Posterior cingulate gyrus (tissue), 11 donors: Measurements from ENCODE around the gene SOAT2.
A peak's percentile ranks its signal among the peaks of the same experiment; 100 is the strongest.

Experiments used
- DNase-seq, 10 donors: peaks; one replicate each; pipeline versions ENCODE4 v3.0.0 to v3.0.0-alpha.2; 2020 to 2021; ENCODE audit warnings: mixed read lengths in 3 of 10
- intact Hi-C: fragments of 100-400 bp; cut with DNase I; formaldehyde crosslinking; loops from one replicate; pipeline ENCODE4 v1.15.1; 2023

The SOAT2 gene

GRCh38 chr12:53063708-53064612 lies 39.3 kb upstream of the SOAT2 start:
- intact Hi-C loops = no loop called here
- DNase-seq = peak in 3 of 10 donors; percentile 53 to 76 (median 76)

- intact Hi-C loops = loop anchor here (5.0 kb wide), 2 partner anchors 117 to 132 kb away; partner anchors contain the start of genes CSAD and ZNF740
- peak in 2 of 10 donors; percentile 33 to 52 for DNase-seq
Observed at GRCh38 chr12:53064613-53065436, 38.5 kb upstream of the SOAT2 start.

- intact Hi-C loops = loop anchor here (5.0 kb wide), 2 partner anchors 117 to 132 kb away; partner anchors contain the start of genes CSAD and ZNF740
- DNase-seq = peak in 3 of 10 donors; percentile 50 to 65 (median 58)
Observed at GRCh38 chr12:53065470-53065869, 37.8 kb upstream of the SOAT2 start.

GRCh38 chr12:53065975-53066931 lies 37.0 kb upstream of the SOAT2 start:
- intact Hi-C loops = loop anchor here (1.0 to 5.0 kb wide), 3 partner anchors 33 to 131 kb away; partner anchors contain the start of genes CSAD and ZNF740

DNA sequence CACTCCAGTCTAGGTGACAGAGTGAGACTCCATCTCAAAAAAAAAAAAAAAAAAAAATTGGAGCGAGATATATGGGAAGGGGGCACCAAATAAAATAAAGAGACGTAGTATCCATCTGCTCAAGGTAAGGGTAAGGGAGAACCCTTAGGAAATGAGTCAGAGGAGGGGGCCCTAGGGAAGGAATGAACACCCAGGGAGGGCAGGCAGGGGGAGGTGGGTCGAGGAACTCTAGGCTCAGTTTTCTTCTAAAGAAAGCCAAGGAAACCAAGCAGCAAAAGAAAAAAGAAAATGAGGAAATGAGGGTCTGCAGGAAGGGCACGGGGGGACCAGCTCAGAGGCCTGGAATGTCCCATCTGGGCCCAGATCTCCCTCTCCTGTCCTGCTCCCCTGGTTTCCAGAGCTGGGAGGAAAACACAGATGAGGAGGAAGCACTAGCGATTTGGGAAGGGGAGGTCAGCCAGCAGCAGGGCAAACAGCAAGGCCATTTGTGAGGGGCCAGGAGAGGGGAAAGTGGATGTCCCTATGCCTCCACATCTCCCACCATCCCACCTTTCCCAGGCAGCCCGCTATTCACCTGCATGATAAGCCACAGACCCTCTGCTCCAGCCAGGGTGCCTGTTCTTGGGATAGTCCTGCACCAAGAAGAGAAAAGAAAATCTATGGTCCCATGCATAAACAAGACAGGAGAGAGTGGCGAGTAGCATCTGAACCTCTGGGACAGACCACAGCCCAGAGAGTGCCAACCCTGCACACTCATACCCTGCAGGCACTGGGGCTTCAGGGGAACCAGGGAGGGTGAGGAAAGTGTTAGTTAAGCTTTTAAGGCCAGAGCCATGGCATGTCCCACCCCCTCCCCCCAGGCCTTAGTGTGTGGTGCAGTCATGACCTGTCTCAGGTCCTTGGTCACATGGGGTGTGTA lies 36.0 kb upstream of the SOAT2 start:
- intact Hi-C loops = loop anchor here (5.0 kb wide), 2 partner anchors 115 to 130 kb away; partner anchors contain the start of genes CSAD and ZNF740
- DNase-seq = peak in 2 of 10 donors; percentile 4 to 70

More at GRCh38 chr12:53065975-53066931, 37.0 kb upstream of the SOAT2 start:
- peak in 9 of 10 donors; percentile 65 to 96 (median 81) for DNase-seq

DNA sequence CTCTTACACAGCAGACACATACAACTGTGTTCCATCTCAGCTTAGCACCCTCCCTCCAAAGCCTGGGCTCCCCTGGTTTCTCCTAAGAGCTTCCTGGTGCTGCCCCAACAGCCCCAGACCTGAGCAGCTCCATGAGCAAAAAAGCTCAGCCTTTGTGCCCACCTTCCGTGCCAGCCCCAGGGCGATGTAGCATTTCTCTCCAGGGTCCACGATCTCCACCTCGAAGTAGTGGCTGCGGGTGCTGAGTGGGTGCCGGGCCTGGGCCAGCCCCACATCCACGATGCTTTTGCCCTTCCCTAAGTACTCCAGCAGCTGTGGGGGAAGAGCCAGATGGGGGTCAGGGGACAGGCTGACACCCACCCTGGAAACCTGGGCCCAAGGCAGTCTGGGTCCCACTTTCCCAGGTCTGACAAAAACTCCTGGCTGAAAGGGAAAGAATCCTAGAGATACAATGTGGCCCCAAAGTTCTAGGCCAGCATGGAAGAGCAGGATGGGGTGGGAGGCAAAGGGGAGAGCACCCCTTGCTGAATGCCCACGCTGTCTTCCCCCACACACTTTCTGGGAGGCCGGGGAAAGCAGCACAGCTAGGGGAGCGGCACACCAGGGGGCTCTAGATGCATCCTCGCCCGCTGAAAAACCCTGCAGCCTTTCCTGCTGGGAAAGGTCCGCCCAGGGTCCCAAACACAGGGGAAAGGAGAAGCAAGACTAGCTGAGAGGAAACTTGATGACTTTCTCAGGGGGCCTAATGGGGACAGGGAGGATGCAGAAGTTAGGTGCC lies 35.1 kb upstream of the SOAT2 start:
- DNase-seq = peak in 3 of 10 donors; percentile 46 to 63 (median 55)
- intact Hi-C loops = loop anchor here (5.0 kb wide), 2 partner anchors 114 to 129 kb away; partner anchors contain the start of genes CSAD and ZNF740

GRCh38 chr12:53068811-53069585 lies 34.3 kb upstream of the SOAT2 start:
- peak in 3 of 10 donors; percentile 47 to 62 (median 50) for DNase-seq
- intact Hi-C loops = loop anchor here (5.0 kb wide), 2 partner anchors 113 to 128 kb away; partner anchors contain the start of genes CSAD and ZNF740

DNA sequence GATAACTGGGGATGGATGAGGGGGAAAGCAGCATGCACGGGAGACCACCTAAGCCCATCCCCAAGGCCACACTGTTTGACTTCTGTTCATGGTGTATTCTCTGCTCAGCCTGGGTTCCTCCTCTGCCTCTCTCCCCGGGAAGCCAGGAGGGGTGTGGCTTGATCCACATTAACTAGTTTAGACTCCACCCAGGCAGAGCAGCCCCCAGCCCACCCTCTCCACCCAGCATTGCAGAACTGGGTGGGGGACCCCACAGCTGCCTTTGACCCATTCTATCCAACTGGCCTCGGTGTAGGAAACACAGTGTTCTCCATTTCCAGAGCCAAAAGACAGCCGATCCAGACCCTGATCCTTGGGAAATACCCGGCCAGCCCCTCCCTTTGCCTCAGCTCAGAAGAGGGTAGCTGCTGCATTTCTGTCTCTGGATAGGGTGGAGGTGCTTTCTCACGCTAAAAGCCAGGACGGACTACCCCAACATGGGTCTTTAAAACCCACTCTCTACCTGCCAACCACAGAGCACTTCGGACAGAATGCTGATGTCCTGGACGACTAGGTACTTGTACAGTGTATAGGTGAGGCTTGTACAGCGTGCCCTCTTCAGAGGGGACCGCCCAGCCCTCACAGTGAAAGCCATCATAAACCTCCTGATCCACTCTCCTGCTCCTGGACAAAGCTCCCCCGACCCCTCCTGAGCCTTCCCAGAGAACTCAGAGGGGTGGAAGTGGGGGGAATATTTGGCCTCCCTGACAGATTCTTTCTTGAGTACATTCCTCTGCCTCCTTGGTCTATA lies 33.5 kb upstream of the SOAT2 start:
- intact Hi-C loops = loop anchor here (5.0 kb wide), 2 partner anchors 112 to 127 kb away; partner anchors contain the start of genes CSAD and ZNF740
- peak in 2 of 10 donors; percentile 33 to 55 for DNase-seq

GRCh38 chr12:53070877-53071492 lies 32.3 kb upstream of the SOAT2 start:
- peak in 1 of 10 donors; percentile 53 for DNase-seq
- intact Hi-C loops = no loop called here

DNA sequence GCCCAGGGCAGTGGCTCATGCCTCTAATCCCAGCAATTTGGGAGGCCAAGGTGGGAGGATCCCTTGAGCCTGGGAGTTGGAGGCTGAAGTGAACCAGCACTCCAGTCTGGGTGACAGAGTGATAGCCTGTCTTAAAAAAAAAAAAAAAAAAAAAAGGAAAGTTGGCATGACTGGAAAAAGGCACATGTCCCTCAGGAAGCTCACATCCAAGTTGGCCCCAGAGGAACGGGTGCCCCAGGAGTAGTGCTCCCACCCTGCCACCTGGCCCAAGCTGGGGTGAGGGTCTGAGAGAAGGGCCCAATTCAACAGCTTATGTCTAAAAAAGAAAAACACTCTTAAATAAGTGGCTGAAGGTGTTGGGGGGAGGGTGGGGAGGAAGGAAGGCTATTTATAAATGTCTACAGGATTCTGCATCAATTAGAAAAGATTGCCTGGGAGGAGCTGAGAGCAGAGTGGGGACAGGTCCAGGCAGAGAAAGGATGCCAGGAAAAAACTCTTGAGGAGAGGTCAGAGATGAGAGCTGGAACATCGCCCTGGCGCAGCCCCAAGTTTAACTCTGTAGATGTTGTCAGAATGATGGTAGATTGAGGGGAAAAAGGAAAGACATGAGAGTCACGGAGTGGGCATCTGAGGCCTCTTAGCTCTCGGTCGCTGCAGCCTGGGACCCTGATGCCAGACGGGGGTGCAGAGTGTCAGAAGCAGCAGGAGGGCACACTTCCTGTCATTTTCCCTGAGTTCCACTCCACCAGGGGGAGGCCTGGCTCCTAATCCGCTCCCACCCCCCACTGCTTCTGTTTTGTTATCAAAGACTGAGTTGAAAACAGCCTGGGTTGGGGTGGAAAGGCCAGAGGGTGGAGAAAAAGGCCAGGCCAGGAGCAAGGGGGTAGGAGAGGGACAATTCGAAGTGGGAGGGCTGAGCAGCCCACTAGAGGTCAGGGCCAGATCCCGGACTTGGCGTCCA lies 31.4 kb upstream of the SOAT2 start:
- intact Hi-C loops = no loop called here
- peak in 1 of 10 donors; percentile 74 for DNase-seq

- peak in 1 of 10 donors; percentile 43 for DNase-seq
- intact Hi-C loops = no loop called here
Observed at GRCh38 chr12:53073881-53074280, 29.4 kb upstream of the SOAT2 start.

- intact Hi-C loops = no loop called here
- peak in 1 of 10 donors; percentile 53 for DNase-seq
Observed at GRCh38 chr12:53074283-53074998, 28.8 kb upstream of the SOAT2 start.

GRCh38 chr12:53074999-53075370 lies 28.3 kb upstream of the SOAT2 start:
- intact Hi-C loops = no loop called here
- DNase-seq = peak in 1 of 10 donors; percentile 34

DNA sequence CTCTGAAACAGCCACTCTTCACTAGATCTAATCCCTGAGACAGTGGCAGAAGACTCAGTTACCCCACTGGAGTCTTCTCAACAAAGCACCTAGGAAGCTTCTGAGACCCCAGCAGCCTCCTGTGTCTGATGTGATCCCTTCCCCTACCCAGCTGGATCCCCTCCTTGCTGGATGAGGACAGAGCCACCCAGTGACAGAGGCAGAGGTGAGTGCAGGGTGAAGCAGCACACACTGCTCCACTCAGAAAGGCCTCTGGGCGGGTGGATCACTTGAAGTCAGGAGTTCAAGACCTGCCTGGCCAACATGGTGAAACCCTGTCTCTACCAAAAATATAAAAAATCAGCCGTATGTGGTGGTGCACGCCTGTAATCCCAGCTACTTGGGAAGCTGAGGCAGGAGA lies 26.8 kb upstream of the SOAT2 start:
- no peak for DNase-seq
- intact Hi-C loops = no loop called here
